Left lung (tissue), 10 donors: ENCODE measurements around the gene TMOD3. TPM values are rescaled to one million over a fixed set of nuclear protein-coding genes. Genes with fewer than 3 reads are reported as not detected.

Source experiments
- ATAC-seq: fragments of 200-7000 bp; cut with Tn5 transposase; one replicate; pipeline ENCODE4 v1.9.1; 2020; ENCODE audit warnings: moderate library complexity
- DNase-seq, 4 donors: peaks; one replicate each; pipeline ENCODE4 v3.0.0-alpha.2; 2013 to 2020
- H3K27ac ChIP-seq, 2 donors: fragments of 200-600 bp; sonication (generic) in 1 of 2; one replicate each; pipeline versions ENCODE4 v1.5.0 to v1.8.0; 2020 to 2021
- H3K27me3 ChIP-seq, 2 donors: fragments of 200-600 bp; sonication (generic) in 1 of 2; one replicate each; pipeline versions ENCODE4 v1.5.0 to v1.8.0; 2020 to 2021
- H3K36me3 ChIP-seq, 2 donors: fragments of 200-600 bp; sonication (generic) in 1 of 2; one replicate each; pipeline versions ENCODE4 v1.5.0 to v1.8.0; 2020 to 2021
- H3K4me1 ChIP-seq, 2 donors: fragments of 200-600 bp; one replicate each; pipeline ENCODE4 v1.8.0; 2021
- H3K4me3 ChIP-seq, 2 donors: fragments of 200-600 bp; sonication (generic) in 1 of 2; one replicate each; pipeline versions ENCODE4 v1.5.0 to v1.8.0; 2020 to 2021; ENCODE audit warnings: mild to moderate bottlenecking in 1 of 2
- H3K9me3 ChIP-seq, 2 donors: fragments of 200-600 bp; sonication (generic) in 1 of 2; one replicate each; pipeline versions ENCODE4 v1.5.0 to v1.8.0; 2020 to 2021
- intact Hi-C, 2 donors: fragments of 100-400 bp; cut with DNase I; formaldehyde crosslinking; loops; one replicate each; pipeline versions ENCODE4 v1.11.2 to v1.14.2; 2022
- polyA plus RNA-seq, 6 donors: library from polyadenylated mRNA; unstranded; fragments of 120-200 nt; gene quantifications; one replicate each; pipeline ENCODE4 v1.2.1, GENCODE V29; 2013; ENCODE audit not compliant: insufficient read length in 6 of 6
- total RNA-seq, 2 donors: library from RNA; stranded (reverse); fragmentation: NEBNext Ultra II Directional; extraction: Animal tissue kit (Norgen Biotek cat#: 25700); gene quantifications; one replicate each; pipeline ENCODE4 v1.2.1, GENCODE V29; 2021
- TF ChIP-seq, protein P1 (sequence below), 2 donors: fragments of 200-600 bp; sonication (generic) in 1 of 2; IDR thresholded peaks; one replicate each; pipeline versions ENCODE4 v1.5.0 to v1.8.0; 2021; ENCODE audit warnings: antibody characterized with exemption in 2 of 2
- donor health status: DM: no; HTN: yes; CAD: no.
- donor health status: DM: no; HTN: no; CAD: no.

The TMOD3 gene
- total and polyA plus RNA-seq, 8 donors = 68.2 to 90.8 (median 74.4) TPM

DNA sequence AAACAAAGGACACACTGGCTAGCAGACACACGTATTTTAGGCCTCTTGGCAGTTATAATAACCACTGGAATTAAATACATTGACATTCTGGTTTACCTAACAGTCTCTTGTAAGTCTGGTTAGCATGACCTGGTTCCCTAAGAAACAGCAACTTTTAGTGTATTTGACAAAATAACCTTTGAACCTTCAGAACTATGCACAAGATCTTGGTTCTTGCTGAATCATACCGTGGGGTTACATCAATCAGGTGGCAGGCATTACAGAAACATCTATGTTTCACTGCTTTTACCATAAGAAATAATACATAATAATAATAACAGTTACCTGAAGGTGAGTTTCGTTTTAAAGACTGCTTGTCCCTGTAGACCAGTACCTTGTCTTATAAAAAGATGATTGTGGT, 123.4 kb downstream of the TMOD3 start:
- Histone ChIP-seq H3K4me1 (no peaks in the 10 kb centered on the region), H3K36me3 (peaks cover 0 to 95% of the 10 kb centered on the region in 2 donors)

DNA sequence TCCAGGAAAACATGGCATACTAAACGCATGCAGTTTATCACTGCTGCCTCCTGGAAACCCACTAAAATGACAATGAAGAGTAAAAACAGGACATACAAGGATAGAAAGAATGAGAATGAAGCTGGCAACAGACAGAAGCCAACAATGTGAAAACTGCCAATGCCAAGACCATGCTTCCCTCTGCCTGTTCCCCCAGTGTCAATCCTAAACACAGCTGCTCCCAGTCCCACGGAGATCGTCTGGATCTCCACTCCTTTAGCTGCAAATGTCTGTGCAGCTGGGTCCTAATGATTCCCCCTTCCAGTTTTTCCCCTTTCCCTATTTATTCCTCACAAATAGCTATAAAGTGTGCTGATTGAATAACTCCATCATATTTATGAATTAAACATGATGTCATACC, 126.1 kb downstream of the TMOD3 start:
- intact Hi-C loops = no loop called here
- TF ChIP-seq, protein P1, sequence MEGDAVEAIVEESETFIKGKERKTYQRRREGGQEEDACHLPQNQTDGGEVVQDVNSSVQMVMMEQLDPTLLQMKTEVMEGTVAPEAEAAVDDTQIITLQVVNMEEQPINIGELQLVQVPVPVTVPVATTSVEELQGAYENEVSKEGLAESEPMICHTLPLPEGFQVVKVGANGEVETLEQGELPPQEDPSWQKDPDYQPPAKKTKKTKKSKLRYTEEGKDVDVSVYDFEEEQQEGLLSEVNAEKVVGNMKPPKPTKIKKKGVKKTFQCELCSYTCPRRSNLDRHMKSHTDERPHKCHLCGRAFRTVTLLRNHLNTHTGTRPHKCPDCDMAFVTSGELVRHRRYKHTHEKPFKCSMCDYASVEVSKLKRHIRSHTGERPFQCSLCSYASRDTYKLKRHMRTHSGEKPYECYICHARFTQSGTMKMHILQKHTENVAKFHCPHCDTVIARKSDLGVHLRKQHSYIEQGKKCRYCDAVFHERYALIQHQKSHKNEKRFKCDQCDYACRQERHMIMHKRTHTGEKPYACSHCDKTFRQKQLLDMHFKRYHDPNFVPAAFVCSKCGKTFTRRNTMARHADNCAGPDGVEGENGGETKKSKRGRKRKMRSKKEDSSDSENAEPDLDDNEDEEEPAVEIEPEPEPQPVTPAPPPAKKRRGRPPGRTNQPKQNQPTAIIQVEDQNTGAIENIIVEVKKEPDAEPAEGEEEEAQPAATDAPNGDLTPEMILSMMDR (IDR thresholded peaks at IDR 0.05) = no peak
- Histone ChIP-seq H3K36me3 (peaks cover 0 to 93% of the 10 kb centered on the region in 2 donors), H3K4me3 (no peak overlapping the region), H3K27me3 (no peaks in the 10 kb centered on the region), H3K4me1 (no peaks in the 10 kb centered on the region), H3K27ac (no peak overlapping the region), H3K9me3 (no peaks in the 10 kb centered on the region)
- no peak for DNase-seq
- no peak for ATAC-seq

More for the DNA sequence above, 123.4 kb downstream of the TMOD3 start:
- TF ChIP-seq, protein P1 (IDR thresholded peaks at IDR 0.05) = no peak
- ATAC-seq (no peak), DNase-seq (no peak)
- H3K9me3 ChIP-seq = no peaks in the 10 kb centered on the region
- no peaks in the 10 kb centered on the region for H3K27me3 ChIP-seq
- H3K4me3 ChIP-seq = no peak overlapping the region
- H3K27ac ChIP-seq = no peak overlapping the region
- intact Hi-C loops = no loop called here

Other genes starting within 250 kb of the TMOD3 start
- gene DMXL2, start 206.9 kb upstream of the TMOD3 start, total RNA-seq = 10 to 100 TPM; 38.7 to 89.5 TPM
- 10 to 100 TPM; 68.2 to 96.5 (median 79.2) TPM for gene DMXL2, start 206.9 kb upstream of the TMOD3 start, polyA plus RNA-seq
- under 1 TPM in 1 of 2 donors, not detected in 1; 0.12 TPM for gene SCG3, start 148.2 kb upstream of the TMOD3 start, total RNA-seq
- gene SCG3, start 148.2 kb upstream of the TMOD3 start, polyA plus RNA-seq = 1 to 10 TPM in 4 of 6 donors, under 1 TPM in 2; 0.93 to 2.2 (median 1.3) TPM
- gene LYSMD2, start 92.0 kb upstream of the TMOD3 start, total RNA-seq = 10 to 100 TPM; 12.7 to 19.6 TPM
- 1 to 10 TPM; 5.2 to 7.5 (median 5.8) TPM for gene LYSMD2, start 92.0 kb upstream of the TMOD3 start, polyA plus RNA-seq
- 10 to 100 TPM; 10.8 to 11.3 TPM for gene TMOD2, start 78.1 kb upstream of the TMOD3 start, total RNA-seq
- gene TMOD2, start 78.1 kb upstream of the TMOD3 start, polyA plus RNA-seq = 1 to 10 TPM; 5.2 to 8.7 (median 6.0) TPM
- 10 to 100 TPM; 14.3 to 16.6 TPM for gene LEO1, start 142.1 kb downstream of the TMOD3 start, total RNA-seq
- 10 to 100 TPM; 29.7 to 34.3 (median 31.1) TPM for gene LEO1, start 142.1 kb downstream of the TMOD3 start, polyA plus RNA-seq
- 10 to 100 TPM; 25.1 to 35.8 TPM for gene MAPK6, start 189.6 kb downstream of the TMOD3 start, total RNA-seq
- gene MAPK6, start 189.6 kb downstream of the TMOD3 start, polyA plus RNA-seq = 10 to 100 TPM; 24.6 to 29.6 (median 26.4) TPM